COLO668 (cell line): ENCODE measurements around the gene PLEKHG5.

Experiments
- DNase-seq: peaks from one replicate; lab custom pipeline; 2025; ENCODE audit not compliant: unreplicated experiment; lab: John Stamatoyannopoulos, UW

Gene PLEKHG5

DNA sequence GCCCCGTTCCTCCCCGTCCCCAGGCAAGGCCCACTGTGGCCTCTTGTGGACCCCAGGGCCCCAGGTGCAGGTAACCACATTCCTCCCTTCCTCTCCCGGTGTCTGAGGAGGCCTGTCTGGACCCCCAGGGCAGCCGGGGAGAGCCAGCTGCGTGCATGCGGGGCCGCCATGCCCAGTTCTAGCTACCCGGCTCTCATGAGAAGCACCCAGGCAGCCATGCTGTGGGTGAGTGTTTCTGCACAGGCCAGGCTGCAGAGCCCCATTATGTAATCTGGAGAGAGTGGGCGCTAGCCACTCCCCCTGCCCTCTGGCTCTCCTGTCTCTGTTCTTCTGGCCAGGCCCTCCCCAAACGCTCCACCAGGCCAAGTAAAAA lies 18.4 kb upstream of the PLEKHG5 start:
- DNase-seq, result no peak

GRCh38 chr1:6509220-6509918 lies 17.9 kb upstream of the PLEKHG5 start:
- DNase-seq, result no peak

DNA sequence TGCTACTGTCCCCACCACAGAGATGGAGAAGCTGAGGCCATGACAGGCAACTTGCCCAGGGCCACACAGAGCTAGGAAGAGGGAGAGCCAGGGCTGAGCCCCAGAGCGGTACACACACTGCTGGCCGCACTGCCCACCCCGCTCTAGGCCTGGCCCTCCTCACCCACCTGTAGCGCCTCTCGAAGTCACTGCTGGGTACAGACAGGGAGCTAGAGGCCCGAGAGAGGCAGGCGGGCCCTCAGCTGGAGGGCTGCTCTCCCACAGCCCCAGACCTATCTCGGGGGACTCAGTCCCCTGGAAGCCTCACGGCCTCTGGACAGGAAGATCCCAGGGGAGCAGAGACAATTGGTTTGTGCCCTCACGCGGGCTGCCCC lies 17.3 kb upstream of the PLEKHG5 start:
- DNase-seq, result no peak

DNA sequence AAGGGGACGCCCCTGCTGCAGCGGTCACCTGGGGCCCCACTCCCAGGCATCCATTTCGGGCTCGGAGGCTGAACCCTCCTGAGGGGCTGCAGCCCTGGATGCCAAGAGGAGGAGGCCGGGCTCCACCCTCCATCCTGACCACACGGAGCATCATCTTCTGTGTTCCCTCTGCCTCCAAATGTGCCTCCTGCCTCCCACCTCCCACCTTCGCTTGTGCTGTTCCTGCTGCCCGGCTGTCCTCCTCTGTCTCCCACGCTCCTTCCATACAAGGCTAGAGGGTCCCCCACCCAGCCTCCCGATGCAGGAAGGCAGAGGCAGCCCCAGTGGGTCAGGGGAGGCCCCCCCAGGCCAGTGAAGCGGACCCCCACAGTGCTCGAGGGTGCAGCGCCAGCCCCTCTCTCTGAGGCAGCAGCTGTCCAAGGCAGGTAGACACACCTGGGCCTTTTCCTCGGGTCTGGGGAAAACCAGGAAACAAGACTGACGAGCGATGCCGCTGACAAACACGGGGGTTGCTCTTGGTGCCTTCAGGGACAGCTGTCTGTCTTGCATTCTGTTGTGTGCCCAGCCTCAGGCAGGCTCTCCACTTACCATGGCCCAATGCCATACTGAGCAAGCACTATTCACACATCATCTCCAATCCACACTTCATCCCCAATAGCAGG lies 16.8 kb upstream of the PLEKHG5 start:
- DNase-seq, result no peak

GRCh38 chr1:6507461-6507911 lies 16.0 kb upstream of the PLEKHG5 start:
- no peak for DNase-seq

GRCh38 chr1:6507037-6507428 lies 15.6 kb upstream of the PLEKHG5 start:
- DNase-seq, result no peak

DNA sequence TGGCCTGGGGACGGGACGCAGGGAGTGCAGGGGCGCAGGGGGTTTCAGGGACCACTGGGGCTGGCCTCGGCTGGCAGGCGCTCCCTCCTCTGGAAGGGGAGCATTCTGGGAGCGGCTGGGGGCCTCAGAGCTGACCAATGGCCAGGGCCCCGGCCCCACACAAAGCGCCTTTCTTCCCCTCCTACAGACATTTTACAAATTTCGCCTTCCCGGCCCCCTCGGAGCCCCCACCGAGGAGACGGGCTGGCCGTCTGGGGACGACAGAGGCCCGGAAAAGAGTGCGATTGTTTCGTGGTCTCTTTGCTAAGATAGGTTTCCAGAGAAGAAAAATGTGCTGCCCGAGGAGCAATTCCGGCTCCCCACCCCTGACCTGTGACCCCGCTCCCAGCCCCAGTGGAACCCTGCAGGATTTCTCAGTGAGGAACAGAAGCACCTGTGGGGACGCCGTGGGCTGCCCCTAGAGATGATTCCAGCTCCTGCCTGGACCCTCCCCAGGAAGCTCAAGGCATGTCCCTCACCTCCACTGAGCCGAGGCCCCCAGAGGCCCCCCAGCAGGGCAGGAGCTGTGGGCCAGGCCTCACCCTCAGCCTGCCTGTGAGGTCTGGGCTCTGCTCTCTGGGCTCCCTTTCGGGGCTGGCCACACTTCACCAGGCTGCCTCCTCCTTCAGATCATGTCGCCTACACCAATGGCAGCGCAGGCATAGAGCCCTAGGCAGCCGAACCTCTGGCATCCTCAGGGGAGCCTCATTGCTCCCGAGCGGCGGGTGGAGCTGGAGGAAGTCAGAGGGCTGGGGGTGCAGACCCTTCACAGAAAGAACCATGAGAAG lies 15.0 kb upstream of the PLEKHG5 start:
- DNase-seq, result no peak

GRCh38 chr1:6505367-6506209 lies 14.1 kb upstream of the PLEKHG5 start:
- DNase-seq, result no peak

GRCh38 chr1:6504887-6505286 lies 13.4 kb upstream of the PLEKHG5 start:
- DNase-seq, result no peak

DNA sequence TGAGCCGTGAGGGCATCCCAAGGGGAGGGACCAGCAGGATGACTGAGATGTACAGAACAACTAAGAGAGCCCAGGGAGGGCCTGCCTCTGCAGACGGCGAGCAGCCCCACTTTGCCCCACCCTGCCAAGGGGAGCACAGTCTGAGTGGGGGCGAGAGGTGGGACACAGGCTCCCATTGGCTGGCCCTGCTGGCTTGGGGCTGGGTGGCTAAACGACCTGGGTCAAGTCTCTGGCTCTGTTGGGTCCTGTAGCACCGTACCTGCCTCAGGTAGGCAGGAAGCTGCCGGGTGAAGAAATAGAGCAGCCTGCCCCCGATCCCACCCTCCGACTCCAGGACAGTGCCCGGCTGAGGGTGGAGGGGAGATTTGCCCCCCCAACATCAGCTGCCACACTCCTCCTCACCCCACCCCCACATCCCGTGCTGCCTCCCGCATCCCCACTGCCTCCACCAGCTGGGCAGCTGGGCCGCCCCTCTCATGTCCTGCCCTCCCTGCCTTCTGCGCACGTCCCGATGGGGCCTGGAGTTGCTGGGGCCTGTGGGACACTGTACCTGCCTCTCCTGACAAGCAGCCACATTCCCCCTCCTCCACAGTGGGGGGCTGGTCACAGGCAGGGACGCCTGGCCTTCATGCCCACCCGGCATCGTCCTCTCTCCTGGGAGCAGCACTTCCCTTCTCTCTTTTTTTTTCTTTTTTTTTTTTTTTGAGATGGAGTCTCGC lies 12.6 kb upstream of the PLEKHG5 start:
- no peak for DNase-seq

- DNase-seq, result no peak
Observed at GRCh38 chr1:6502000-6502891, 10.8 kb upstream of the PLEKHG5 start.

DNA sequence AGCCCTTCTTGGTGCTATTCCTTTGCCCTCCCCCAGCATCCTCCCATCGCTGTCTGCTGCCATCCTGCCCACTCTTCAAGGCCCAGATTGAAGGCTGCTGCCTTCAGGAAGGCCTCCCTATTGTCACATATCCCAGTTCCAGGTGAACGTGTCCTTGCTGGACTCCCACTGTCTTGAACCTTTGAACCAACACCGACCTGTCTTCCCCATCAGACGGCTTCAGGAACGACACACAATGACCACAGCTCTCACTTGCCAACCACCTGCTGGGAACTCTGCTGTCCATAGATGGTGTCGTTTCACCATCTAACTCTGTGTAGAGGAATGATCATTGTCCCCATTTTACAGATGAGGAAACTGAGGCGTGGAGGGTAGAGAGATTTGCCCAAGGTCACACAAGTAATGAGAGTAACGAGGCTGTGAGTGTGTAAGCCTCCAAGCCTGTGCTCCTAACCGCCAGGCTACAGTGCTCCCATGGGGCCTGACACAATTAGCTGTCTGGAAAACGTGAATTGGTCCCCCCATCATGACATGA lies 9.9 kb upstream of the PLEKHG5 start:
- DNase-seq, result no peak

DNA sequence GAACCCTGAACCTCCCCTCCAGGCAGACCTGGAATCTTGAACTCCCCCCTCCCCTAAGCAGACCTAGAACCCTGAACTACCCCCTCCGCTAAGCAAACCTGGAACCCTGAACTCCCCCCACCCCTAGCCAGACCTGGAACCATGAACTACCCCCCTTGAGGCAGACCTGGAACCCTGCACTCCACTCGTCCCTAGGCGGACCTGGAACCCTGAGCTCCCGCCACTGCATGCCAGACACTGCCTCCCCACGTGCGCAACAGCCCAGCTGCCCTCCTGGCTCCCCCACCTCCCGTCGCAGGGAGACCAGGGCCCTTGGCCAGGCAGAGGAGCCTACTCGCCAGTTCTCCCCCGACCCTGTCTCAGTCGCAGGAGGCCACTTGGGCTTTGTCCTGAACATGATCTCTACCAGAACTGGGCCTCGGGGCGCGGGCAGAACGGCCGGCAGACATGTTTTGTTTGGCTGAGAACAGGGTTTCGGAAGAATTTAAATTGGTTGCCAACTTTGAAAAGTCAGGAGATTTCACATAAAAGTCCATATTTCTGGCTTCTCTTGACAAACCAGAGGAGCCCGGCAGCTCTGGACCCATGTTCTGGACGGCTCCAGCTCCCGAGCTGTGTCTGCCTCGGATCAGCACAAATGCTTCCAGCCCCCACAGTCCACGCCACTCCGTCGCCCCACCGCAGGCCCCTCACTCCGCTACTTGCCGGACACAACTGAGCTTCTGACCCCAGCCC lies 9.2 kb upstream of the PLEKHG5 start:
- DNase-seq, result no peak

DNA sequence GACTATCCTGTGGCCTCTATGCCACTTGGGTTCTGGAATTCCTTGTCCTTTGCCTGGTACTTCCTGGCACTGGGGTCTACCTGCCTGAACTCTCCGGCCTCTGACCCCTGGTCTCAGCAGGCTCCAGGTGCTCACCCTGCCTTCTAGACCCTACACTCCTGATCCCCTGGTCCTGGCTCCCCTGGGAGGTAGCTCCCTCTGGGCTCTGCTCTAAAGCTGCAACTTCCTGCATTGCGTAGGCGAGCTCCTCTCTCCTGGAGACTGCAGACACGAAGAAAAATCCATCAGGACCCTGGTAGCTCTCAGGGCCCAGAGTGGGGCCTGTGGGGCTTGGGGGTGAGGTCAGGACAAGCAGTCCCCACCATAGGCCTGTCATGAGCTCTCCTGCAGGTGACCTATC lies 7.8 kb upstream of the PLEKHG5 start:
- no peak for DNase-seq

DNA sequence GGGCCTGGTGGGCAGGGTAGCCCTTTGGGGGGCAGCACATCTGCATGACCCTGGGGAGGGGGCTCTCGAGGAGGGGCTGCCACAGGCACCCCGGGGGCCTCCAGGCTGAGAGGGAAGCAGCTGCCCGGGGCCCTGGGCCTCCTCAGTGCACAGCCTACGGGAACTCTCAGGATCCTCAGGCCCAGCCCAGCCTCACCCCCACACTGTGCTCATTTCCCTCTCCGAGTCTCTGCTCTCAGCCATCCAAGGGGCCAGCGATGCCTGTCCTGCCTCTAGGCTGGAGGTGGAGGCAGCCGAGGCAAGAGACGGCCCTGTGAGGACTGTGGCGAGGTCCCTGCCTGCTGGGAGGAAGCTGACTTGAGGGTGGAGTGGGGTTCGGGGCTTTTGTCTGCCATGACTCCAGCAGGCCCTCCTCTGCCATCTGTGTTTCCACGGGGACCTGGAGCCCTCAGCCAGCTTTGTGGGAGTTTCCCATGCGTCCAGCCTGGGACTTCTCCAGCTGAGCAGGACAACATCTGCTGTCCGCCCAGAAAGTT lies 7.2 kb upstream of the PLEKHG5 start:
- DNase-seq, result no peak

DNA sequence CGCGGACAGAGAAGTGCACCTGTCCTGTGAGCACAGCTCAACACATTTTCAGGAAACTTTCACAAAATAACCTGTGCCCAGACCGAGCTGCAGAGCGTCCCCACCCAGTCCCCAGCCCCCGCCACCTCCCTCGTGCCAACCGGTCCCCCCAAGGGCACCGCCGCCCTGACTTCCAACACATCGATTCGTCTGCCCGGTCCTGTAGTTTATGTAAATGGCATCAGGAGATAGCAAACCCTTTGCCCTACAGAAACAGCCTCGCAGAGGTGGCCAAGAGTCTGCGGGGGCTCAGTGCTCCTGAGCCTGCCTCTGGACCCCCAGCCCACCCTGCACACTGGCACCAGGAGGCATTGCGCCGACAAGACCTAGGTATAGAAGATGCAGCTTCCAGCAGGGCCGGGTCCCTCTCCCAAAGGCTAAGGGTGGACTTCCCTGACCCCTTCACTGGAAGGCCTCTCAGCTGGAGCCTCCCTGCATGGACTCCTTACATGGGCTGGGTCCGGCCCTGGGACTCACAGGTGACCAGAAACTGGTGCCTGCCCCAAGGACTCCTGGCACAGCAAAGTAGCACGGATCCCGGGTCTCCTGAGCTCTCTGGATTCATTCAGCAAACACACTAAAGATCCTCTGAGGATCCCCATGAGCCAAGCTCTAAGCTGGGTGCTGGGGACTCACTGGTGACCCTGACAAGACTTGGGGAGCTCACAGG lies 6.6 kb upstream of the PLEKHG5 start:
- no peak for DNase-seq

DNA sequence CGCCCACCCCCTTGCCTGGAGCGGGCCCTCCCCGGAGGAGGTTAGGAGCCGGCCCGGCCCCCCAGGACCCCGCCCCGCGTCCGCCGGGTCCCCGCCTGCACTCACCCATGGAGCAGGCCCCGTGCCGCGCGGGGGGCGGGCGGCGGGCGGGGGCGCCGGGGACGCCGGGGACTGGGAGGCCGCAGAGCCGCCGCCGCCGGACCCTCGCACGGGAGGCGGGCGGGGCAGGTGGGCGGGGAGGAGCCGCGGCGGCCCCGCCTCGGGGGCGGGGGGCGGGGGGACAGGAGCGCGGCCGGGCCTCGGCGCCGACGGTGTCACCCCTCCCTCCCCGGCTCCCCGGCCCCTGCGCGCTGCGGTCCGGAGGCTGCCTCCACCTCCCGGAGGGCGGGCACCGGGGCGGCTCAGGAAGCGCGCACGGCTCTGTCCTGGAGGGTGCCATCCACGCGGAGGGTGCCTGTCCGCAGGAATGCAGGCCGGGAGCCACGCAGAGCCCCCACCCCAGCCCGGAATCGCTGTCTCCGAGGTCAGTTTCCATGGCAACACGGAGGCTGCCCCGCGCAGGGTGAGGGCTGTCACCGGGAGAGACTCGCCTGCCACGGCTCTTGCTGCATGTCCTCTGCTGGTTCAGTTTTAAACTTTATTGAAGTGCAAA lies 5.9 kb upstream of the PLEKHG5 start:
- DNase-seq, result peak; percentile 67
